K562 (cell line): ENCODE results near the gene MADD. TPM values are rescaled to one million over a fixed set of nuclear protein-coding genes. Genes with fewer than 3 reads are reported as not detected.
A peak's percentile ranks its signal among the peaks of the same experiment; 100 is the strongest.

Experiments used
- BACH1 ChIP-seq: fragments of 200-800 bp; sonication (Bioruptor generic); IDR thresholded peaks from 2 replicates; pipeline ENCODE4 v1.6.1; 2016; ENCODE audit warnings: missing genetic modification characterization, missing compliant biosample characterization
- MYBL2 ChIP-seq, 2 experiments: fragments of 450-650 bp in 1 of 2; sonication (generic) in 1 of 2; formaldehyde crosslinking in 1 of 2; IDR thresholded peaks; 2 replicates each; pipeline versions ENCODE4 v1.6.1 to v1.8.1; 2017 to 2022; ENCODE audit warnings: borderline replicate concordance in 1 of 2, inconsistent platforms in 1 of 2, low read depth in 1 of 2, mild to moderate bottlenecking in 1 of 2, missing genetic modification reagents in 1 of 2, moderate library complexity in 1 of 2
- NFIC ChIP-seq: fragments of 450-650 bp; IDR thresholded peaks from 2 replicates; pipeline ENCODE4 v1.6.1; 2017; ENCODE audit warnings: mild to moderate bottlenecking, inconsistent platforms
- SMAD1 ChIP-seq: fragments of 150-350 bp; IDR thresholded peaks from 2 replicates; pipeline ENCODE4 v1.6.1; 2014; ENCODE audit warnings: low read length, low read depth; ENCODE audit not compliant: partially characterized antibody
- TRIM28 ChIP-seq: fragments of 450-650 bp; IDR thresholded peaks from 2 replicates; pipeline ENCODE4 v1.6.1; 2017
- polyA plus RNA-seq, 8 experiments: library from polyadenylated mRNA; depleted of rRNA in 4 of 8; stranded (reverse) in 5 of 8; unstranded in 3 of 8; fragments of >200 nt; fragmentation: Nextera tagmentation in 2 of 8; fragmentation: Illumina TruSeq in 1 of 8; extraction: Ambion mirVana in 2 of 8; extraction: Trizol in 1 of 8; gene quantifications; 2 replicates each; pipeline versions ENCODE4 v1.2.1 to v1.2.3, GENCODE V29; 2011 to 2014; ENCODE audit warnings: inconsistent platforms in 1 of 8, missing spikeins in 1 of 8
- total RNA-seq, 7 experiments: library from RNA; depleted of rRNA in 6 of 7; stranded (reverse); fragments of >200 nt in 6 of 7; fragmentation: Illumina TruSeq in 2 of 7; extraction: Trizol in 2 of 7; gene quantifications; 2 replicates each; pipeline versions ENCODE4 v1.2.1 to v1.2.3, GENCODE V29; 2011 to 2021; ENCODE audit warnings: low replicate concordance in 1 of 7
- TF ChIP-seq, protein P1 (sequence below): sonication (generic); formaldehyde crosslinking; IDR thresholded peaks from 2 replicates; pipeline ENCODE4 v1.8.0; 2023; ENCODE audit warnings: mild to moderate bottlenecking, missing genetic modification reagents
- TF ChIP-seq, protein P2 (sequence below): IDR thresholded peaks from 2 replicates; pipeline ENCODE4 v1.6.1; 2012; ENCODE audit warnings: low read depth, low read length, improper control_type of control experiment, borderline replicate concordance
- TF ChIP-seq, protein P3 (sequence below): fragments of 200-600 bp; sonication (generic); IDR thresholded peaks from one replicate; pipeline ENCODE4 v1.6.1; 2012; ENCODE audit warnings: mild to moderate bottlenecking, low read depth, low read length, inconsistent platforms
- TF ChIP-seq, protein P4 (sequence below), 2 experiments: IDR thresholded peaks; 2 replicates each; pipeline ENCODE4 v1.6.1; 2011; ENCODE audit warnings: borderline replicate concordance in 1 of 2, control low read depth in 1 of 2, low read depth in 1 of 2, low read length in 1 of 2, mild to moderate bottlenecking in 1 of 2, mixed read lengths in 1 of 2, moderate library complexity in 1 of 2; ENCODE audit not compliant: insufficient read depth in 1 of 2, insufficient read length in 1 of 2, poor library complexity in 1 of 2, severe bottlenecking in 1 of 2; ENCODE audit errors: extremely low read depth in 1 of 2

The MADD gene
- total and polyA plus RNA-seq, 9 of the 15 experiments (the other 6 are each of a cell fraction or from before 2014, with no cell fraction given), result 0.68 to 57.6 (median 33.6) TPM

DNA sequence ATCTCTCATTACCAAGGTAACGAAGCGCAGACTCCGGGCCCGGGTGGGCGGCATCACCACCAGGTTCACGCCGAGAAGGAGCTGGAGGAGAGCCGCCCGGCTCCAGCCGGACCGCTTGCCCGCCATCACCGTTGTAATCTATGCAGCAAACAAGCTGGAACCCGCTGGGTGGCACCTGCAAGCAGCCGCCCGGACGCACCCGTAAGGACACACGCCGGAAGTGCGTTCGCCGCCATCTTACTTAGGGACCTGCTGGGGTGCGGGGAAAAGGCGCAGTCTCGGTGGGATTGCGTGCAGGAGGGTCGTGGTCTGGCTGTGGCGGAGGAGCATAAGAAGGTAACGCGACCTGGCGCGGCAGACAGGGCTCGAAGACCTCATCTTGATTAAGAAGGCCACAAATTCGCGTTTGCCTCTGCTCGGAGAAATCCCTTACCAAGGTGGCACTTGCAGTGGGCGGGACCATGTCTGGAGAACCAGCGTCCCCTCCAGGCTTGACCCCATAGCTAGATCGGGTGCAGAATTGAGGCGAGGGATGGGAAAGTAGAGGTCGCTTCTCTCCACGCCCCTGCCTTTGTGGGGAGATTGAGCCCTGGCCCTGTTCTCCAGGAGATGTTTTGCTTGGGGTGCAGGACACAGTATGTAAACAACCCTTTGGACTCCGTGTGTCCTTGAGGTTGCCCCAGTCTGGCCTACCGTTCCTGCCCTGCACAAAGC lies 21.1 kb upstream of the MADD start, which contains the start of gene ACP2 (continued):
- TF ChIP-seq, protein P1, sequence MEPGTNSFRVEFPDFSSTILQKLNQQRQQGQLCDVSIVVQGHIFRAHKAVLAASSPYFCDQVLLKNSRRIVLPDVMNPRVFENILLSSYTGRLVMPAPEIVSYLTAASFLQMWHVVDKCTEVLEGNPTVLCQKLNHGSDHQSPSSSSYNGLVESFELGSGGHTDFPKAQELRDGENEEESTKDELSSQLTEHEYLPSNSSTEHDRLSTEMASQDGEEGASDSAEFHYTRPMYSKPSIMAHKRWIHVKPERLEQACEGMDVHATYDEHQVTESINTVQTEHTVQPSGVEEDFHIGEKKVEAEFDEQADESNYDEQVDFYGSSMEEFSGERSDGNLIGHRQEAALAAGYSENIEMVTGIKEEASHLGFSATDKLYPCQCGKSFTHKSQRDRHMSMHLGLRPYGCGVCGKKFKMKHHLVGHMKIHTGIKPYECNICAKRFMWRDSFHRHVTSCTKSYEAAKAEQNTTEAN (CRISPR knock-in tag), result no peak; the same call in 1 of the 2 replicates
- TF ChIP-seq, protein P2, sequence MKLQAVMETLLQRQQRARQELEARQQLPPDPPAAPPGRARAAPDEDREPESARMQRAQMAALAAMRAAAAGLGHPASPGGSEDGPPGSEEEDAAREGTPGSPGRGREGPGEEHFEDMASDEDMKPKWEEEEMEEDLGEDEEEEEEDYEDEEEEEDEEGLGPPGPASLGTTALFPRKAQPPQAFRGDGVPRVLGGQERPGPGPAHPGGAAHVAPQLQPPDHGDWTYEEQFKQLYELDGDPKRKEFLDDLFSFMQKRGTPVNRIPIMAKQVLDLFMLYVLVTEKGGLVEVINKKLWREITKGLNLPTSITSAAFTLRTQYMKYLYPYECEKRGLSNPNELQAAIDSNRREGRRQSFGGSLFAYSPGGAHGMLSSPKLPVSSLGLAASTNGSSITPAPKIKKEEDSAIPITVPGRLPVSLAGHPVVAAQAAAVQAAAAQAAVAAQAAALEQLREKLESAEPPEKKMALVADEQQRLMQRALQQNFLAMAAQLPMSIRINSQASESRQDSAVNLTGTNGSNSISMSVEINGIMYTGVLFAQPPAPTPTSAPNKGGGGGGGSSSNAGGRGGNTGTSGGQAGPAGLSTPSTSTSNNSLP, result no peak
- TF ChIP-seq, protein P3, sequence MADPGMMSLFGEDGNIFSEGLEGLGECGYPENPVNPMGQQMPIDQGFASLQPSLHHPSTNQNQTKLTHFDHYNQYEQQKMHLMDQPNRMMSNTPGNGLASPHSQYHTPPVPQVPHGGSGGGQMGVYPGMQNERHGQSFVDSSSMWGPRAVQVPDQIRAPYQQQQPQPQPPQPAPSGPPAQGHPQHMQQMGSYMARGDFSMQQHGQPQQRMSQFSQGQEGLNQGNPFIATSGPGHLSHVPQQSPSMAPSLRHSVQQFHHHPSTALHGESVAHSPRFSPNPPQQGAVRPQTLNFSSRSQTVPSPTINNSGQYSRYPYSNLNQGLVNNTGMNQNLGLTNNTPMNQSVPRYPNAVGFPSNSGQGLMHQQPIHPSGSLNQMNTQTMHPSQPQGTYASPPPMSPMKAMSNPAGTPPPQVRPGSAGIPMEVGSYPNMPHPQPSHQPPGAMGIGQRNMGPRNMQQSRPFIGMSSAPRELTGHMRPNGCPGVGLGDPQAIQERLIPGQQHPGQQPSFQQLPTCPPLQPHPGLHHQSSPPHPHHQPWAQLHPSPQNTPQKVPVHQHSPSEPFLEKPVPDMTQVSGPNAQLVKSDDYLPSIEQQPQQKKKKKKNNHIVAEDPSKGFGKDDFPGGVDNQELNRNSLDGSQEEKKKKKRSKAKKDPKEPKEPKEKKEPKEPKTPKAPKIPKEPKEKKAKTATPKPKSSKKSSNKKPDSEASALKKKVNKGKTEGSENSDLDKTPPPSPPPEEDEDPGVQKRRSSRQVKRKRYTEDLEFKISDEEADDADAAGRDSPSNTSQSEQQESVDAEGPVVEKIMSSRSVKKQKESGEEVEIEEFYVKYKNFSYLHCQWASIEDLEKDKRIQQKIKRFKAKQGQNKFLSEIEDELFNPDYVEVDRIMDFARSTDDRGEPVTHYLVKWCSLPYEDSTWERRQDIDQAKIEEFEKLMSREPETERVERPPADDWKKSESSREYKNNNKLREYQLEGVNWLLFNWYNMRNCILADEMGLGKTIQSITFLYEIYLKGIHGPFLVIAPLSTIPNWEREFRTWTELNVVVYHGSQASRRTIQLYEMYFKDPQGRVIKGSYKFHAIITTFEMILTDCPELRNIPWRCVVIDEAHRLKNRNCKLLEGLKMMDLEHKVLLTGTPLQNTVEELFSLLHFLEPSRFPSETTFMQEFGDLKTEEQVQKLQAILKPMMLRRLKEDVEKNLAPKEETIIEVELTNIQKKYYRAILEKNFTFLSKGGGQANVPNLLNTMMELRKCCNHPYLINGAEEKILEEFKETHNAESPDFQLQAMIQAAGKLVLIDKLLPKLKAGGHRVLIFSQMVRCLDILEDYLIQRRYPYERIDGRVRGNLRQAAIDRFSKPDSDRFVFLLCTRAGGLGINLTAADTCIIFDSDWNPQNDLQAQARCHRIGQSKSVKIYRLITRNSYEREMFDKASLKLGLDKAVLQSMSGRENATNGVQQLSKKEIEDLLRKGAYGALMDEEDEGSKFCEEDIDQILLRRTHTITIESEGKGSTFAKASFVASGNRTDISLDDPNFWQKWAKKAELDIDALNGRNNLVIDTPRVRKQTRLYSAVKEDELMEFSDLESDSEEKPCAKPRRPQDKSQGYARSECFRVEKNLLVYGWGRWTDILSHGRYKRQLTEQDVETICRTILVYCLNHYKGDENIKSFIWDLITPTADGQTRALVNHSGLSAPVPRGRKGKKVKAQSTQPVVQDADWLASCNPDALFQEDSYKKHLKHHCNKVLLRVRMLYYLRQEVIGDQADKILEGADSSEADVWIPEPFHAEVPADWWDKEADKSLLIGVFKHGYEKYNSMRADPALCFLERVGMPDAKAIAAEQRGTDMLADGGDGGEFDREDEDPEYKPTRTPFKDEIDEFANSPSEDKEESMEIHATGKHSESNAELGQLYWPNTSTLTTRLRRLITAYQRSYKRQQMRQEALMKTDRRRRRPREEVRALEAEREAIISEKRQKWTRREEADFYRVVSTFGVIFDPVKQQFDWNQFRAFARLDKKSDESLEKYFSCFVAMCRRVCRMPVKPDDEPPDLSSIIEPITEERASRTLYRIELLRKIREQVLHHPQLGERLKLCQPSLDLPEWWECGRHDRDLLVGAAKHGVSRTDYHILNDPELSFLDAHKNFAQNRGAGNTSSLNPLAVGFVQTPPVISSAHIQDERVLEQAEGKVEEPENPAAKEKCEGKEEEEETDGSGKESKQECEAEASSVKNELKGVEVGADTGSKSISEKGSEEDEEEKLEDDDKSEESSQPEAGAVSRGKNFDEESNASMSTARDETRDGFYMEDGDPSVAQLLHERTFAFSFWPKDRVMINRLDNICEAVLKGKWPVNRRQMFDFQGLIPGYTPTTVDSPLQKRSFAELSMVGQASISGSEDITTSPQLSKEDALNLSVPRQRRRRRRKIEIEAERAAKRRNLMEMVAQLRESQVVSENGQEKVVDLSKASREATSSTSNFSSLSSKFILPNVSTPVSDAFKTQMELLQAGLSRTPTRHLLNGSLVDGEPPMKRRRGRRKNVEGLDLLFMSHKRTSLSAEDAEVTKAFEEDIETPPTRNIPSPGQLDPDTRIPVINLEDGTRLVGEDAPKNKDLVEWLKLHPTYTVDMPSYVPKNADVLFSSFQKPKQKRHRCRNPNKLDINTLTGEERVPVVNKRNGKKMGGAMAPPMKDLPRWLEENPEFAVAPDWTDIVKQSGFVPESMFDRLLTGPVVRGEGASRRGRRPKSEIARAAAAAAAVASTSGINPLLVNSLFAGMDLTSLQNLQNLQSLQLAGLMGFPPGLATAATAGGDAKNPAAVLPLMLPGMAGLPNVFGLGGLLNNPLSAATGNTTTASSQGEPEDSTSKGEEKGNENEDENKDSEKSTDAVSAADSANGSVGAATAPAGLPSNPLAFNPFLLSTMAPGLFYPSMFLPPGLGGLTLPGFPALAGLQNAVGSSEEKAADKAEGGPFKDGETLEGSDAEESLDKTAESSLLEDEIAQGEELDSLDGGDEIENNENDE, result peak; percentile 77
- TF ChIP-seq NFIC (peak; percentile 76), TRIM28 (peak; percentile 77; the same call in 1 of the 2 replicates), MYBL2 (IDR thresholded peaks at IDR 0.05; ENCODE audit: low read depth) (peak; percentile 74), MYBL2 (CRISPR knock-in tag; IDR thresholded peaks at IDR 0.05; ENCODE audit: borderline replicate concordance) (no peak), SMAD1 (peak; percentile 81), BACH1 (no peak)
- TF ChIP-seq, protein P4, sequence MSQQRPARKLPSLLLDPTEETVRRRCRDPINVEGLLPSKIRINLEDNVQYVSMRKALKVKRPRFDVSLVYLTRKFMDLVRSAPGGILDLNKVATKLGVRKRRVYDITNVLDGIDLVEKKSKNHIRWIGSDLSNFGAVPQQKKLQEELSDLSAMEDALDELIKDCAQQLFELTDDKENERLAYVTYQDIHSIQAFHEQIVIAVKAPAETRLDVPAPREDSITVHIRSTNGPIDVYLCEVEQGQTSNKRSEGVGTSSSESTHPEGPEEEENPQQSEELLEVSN (IDR thresholded peaks at IDR 0.05; ENCODE audit: borderline replicate concordance in 1 of 2, extremely low read depth in 1 of 2, insufficient read depth in 1 of 2, insufficient read length in 1 of 2, low read depth in 1 of 2, low read length in 1 of 2, poor library complexity in 1 of 2, severe bottlenecking in 1 of 2), result no peak
